ENCODE results near the gene SLC6A15. TPM values are rescaled to one million over a fixed set of nuclear protein-coding genes. Genes with fewer than 3 reads are reported as not detected.

SLC6A15 gene
- total RNA-seq, 4 donors from 2014 or later = 5.6 to 18.7 (median 10.8) TPM

DNA sequence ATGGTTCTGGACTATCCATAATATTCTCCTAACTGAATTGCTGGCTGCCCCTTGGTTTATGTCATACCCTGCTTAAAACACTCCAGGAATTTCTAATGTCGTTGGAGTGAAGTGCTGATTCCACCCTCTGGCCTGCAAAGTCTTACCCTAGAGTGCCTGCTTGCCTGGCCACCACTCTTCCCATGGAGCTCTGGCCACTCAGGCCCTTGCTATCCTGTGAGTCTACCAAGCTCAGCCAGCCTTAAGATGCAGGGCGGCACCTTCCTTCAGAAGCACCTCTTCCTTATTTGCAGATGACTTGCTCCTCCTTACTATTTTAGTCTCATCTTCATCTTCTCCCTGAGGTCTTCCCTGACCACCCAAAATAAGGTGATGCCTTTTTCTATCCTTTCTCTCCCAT is 35.3 kb downstream of the SLC6A15 start:
- Histone ChIP-seq H3K27me3 (no peaks in the 10 kb centered on the region), H3K27ac (no peak overlapping the region), H3K9me3 (no peaks in the 10 kb centered on the region), H3K4me1 (no peaks in the 10 kb centered on the region), H3K36me3 (no peaks in the 10 kb centered on the region), H3K4me3 (no peak overlapping the region)
- intact Hi-C loops (cut with DNase I) = no loop called here
- WGBS, 2 donors = 67 to 75% methylated on average over 2 of the region's 2 CpGs
- no peak for DNase-seq
- TF ChIP-seq, protein P1, sequence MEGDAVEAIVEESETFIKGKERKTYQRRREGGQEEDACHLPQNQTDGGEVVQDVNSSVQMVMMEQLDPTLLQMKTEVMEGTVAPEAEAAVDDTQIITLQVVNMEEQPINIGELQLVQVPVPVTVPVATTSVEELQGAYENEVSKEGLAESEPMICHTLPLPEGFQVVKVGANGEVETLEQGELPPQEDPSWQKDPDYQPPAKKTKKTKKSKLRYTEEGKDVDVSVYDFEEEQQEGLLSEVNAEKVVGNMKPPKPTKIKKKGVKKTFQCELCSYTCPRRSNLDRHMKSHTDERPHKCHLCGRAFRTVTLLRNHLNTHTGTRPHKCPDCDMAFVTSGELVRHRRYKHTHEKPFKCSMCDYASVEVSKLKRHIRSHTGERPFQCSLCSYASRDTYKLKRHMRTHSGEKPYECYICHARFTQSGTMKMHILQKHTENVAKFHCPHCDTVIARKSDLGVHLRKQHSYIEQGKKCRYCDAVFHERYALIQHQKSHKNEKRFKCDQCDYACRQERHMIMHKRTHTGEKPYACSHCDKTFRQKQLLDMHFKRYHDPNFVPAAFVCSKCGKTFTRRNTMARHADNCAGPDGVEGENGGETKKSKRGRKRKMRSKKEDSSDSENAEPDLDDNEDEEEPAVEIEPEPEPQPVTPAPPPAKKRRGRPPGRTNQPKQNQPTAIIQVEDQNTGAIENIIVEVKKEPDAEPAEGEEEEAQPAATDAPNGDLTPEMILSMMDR (IDR thresholded peaks at IDR 0.05) = no peak
- TF ChIP-seq POLR2A (IDR thresholded peaks at IDR 0.05) = no peak

DNA sequence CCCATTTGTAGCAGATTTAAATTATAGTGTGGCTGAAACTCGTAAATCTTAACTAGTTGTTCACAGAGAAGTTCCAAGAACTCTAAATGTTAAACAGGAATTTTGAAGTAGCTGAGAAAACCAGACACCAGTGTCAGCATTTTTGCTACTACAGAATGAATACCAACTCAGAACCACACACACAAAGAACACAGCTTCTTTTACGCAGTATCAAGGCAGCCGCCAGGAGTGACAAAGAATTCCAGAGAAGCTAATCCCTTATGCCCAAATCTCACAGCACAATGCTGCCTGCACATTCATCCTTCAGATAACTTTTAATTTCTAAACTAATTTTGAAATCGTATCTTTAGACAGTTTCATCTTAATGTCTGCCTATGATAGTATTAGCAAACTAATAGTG is 37.4 kb downstream of the SLC6A15 start:
- H3K9me3 ChIP-seq = no peaks in the 10 kb centered on the region
- WGBS, 2 donors = 70 to 73% methylated on average over 4 of the region's 4 CpGs
- no peaks in the 10 kb centered on the region for H3K4me1 ChIP-seq
- no peaks in the 10 kb centered on the region for H3K27me3 ChIP-seq
- H3K36me3 ChIP-seq = no peaks in the 10 kb centered on the region
- no peak overlapping the region for H3K4me3 ChIP-seq
- intact Hi-C loops (cut with DNase I) = no loop called here
- no peak for DNase-seq
- TF ChIP-seq POLR2A (IDR thresholded peaks at IDR 0.05) = no peak
- TF ChIP-seq, protein P1 (IDR thresholded peaks at IDR 0.05) = no peak
- H3K27ac ChIP-seq = no peak overlapping the region

DNA sequence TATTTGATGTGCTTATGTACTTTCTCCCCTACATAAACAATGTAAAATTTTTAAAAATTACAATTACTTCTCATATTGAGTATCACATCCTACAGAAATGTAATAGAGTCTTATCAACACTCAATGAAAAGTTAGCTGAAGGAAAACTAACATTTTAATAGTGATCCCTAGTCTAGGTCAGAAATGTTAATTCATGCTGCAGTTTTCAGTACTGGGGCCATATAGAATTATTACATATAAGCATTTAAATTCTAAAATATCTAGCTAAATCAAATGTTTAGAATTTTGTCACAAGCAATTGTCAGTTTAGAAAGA is 37.8 kb downstream of the SLC6A15 start:
- intact Hi-C loops (cut with DNase I) = no loop called here
- no peak for TF ChIP-seq POLR2A (IDR thresholded peaks at IDR 0.05)
- TF ChIP-seq, protein P1 (IDR thresholded peaks at IDR 0.05) = peak in 1 of 6 experiments; percentile 1
- Histone ChIP-seq H3K36me3 (no peaks in the 10 kb centered on the region), H3K4me3 (no peak overlapping the region), H3K4me1 (no peaks in the 10 kb centered on the region), H3K9me3 (no peaks in the 10 kb centered on the region), H3K27ac (no peak overlapping the region), H3K27me3 (no peaks in the 10 kb centered on the region)
- no peak for DNase-seq

DNA sequence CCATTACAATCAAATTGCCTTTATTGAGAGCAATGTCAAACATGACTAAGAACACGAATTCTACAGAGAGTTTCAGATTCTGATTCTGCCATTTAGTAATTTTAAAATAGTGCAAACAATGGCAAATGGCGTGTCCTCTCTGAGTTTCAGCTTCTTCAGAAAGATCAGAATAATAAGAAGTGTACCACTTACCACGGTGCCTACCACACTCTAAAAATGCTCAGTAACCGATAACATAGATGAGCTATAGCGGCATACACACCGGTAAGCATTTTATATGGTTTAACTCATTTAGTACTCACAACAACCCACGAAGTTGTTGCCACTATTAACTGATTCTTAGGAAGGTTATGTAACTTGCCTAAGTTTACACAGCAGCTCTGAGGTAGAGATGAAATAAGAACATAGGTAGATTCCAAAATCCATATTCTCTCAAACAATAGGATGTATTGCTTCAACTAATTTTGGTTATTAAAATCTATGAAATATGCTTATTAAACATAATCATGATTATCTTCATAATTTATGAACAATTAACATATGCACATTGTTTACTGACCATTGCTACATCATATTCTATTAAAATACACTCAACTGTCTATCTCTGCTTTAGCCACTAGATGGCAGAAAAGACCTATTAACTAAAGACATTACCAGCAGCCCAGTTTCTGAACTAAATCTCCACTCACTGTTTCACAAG is 38.3 kb downstream of the SLC6A15 start:
- WGBS, 2 donors = 57 to 70% methylated on average over 7 of the region's 7 CpGs
- H3K4me1 ChIP-seq = no peaks in the 10 kb centered on the region
- DNase-seq = no peak
- intact Hi-C loops (cut with DNase I) = no loop called here
- H3K9me3 ChIP-seq = no peaks in the 10 kb centered on the region
- H3K27ac ChIP-seq = no peak overlapping the region
- no peak overlapping the region for H3K4me3 ChIP-seq
- TF ChIP-seq, protein P1 (IDR thresholded peaks at IDR 0.05) = peak; percentile 18 to 86 (median 72)
- TF ChIP-seq POLR2A (IDR thresholded peaks at IDR 0.05) = no peak
- no peaks in the 10 kb centered on the region for H3K27me3 ChIP-seq
- H3K36me3 ChIP-seq = no peaks in the 10 kb centered on the region

DNA sequence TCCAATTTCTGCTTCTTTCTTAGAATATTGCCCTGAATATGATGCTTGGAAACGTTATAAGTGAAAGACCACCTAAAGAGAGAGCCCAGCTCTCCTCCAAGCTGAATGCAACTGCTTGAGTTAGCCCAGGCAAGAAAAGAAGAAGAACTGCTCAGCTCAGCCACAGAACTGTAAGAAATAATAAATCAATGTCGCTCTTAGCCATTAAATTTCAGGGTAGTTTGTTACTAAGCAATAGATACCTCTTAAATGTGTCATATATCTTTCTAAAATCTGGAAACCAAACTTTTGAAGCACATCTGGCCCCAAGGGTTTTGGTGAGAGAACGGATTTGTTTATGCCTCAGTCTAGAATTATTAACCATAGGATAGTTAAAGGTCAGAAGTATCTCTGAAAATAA is 50.4 kb downstream of the SLC6A15 start:
- Histone ChIP-seq H3K4me1 (no peaks in the 10 kb centered on the region), H3K27ac (no peak overlapping the region), H3K36me3 (no peaks in the 10 kb centered on the region), H3K27me3 (no peaks in the 10 kb centered on the region), H3K9me3 (no peaks in the 10 kb centered on the region), H3K4me3 (no peak overlapping the region)
- no peak for DNase-seq
- WGBS, 2 donors = 56 to 70% methylated on average over 3 of the region's 3 CpGs
- intact Hi-C loops (cut with DNase I) = no loop called here
- TF ChIP-seq, protein P1 (IDR thresholded peaks at IDR 0.05) = no peak
- TF ChIP-seq POLR2A (IDR thresholded peaks at IDR 0.05) = no peak

Data from esophagus squamous epithelium (tissue), 5 donors.